Measurements from ENCODE around the gene CNTFR. TPM values are rescaled to one million over a fixed set of nuclear protein-coding genes. Genes with fewer than 3 reads are reported as not detected.

The CNTFR gene
- total RNA-seq, 4 donors from 2014 or later: 0.29 to 4.6 (median 0.40) TPM; not detected in 1

DNA sequence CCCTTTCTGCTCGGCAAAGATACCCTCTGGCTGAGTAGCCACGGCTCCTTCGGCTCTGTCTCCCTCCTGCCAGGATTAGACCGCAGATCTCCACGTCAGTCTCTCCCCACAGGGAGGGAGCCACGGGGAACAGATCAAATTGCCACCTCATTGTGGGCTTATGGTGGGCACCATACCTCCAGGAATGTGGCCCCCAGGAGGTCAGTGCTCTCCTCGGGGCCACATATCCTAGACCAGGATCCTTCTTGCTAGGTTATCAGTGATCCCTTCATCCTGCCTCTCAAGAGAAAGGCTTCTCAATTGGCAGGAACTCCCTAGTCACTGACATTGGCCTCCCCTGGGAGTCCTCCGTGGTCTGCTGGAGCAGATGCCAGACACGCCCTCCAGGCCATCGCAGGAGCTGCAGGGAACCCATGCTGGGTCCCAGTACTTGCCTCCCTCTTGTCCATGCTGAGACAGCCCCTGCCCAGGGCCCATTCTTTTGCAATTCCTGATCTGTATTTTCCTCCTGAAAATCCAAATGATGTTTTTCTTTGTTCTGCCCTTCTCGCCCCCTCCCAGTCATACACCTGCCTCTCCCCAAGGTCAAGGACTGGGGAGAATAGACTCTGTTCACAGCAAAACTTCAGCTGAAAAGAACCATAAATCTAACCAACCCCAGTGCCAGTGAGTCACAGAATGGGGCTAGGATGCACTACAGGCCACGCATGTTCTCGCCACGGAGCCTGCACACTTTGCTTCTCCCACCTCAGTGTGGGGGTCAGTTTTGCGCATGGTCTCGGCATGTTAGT lies 35.1 kb downstream of the CNTFR start:
- no peaks in the 10 kb centered on the region for H3K9me3 ChIP-seq
- intact Hi-C loops (cut with DNase I): no loop called here
- DNase-seq: no peak
- H3K4me1 ChIP-seq: peaks cover 0 to 12% (median 0%) of the 10 kb centered on the region in 3 donors
- H3K27me3 ChIP-seq: peaks cover 0 to 40% (median under 1%) of the 10 kb centered on the region in 4 donors
- no peak overlapping the region for H3K27ac ChIP-seq
- 51 to 66% methylated on average over 6 to 14 of the region's 16 CpGs for WGBS, 2 donors
- H3K36me3 ChIP-seq: no peaks in the 10 kb centered on the region
- H3K4me3 ChIP-seq: no peak overlapping the region
- no peak for TF ChIP-seq POLR2A (IDR thresholded peaks at IDR 0.05)
- TF ChIP-seq, protein P1, sequence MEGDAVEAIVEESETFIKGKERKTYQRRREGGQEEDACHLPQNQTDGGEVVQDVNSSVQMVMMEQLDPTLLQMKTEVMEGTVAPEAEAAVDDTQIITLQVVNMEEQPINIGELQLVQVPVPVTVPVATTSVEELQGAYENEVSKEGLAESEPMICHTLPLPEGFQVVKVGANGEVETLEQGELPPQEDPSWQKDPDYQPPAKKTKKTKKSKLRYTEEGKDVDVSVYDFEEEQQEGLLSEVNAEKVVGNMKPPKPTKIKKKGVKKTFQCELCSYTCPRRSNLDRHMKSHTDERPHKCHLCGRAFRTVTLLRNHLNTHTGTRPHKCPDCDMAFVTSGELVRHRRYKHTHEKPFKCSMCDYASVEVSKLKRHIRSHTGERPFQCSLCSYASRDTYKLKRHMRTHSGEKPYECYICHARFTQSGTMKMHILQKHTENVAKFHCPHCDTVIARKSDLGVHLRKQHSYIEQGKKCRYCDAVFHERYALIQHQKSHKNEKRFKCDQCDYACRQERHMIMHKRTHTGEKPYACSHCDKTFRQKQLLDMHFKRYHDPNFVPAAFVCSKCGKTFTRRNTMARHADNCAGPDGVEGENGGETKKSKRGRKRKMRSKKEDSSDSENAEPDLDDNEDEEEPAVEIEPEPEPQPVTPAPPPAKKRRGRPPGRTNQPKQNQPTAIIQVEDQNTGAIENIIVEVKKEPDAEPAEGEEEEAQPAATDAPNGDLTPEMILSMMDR (IDR thresholded peaks at IDR 0.05): no peak

DNA sequence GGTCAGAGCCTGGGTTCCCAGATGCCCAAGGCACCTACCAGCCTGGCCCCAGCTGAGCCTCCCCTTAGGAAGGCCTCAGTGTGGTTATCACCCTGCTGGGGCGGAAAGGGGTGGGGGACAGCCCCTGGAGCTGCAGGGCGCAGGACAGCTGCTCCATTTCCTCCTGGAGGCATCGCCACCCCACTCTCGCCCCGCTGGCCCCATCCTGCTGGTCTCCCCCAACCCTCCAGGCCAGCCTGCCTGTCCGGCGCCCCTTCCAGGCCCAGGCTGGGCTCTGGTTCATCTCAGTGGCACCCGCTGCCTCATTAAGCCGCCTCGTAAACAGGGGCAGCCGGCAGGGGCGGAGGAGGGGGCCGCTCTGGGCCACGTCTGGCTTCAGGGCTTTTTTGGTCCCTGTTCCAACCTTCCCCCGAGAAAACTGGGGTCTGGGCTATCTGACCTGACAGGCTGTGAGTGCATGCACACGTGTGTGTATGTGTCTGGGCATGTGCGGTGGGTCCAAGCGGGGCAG lies 36.0 kb downstream of the CNTFR start:
- intact Hi-C loops (cut with DNase I): no loop called here
- H3K9me3 ChIP-seq: no peaks in the 10 kb centered on the region
- H3K4me3 ChIP-seq: no peak overlapping the region
- no CpG with 5 or more reads among the region's 18 CpGs for WGBS, 2 donors
- peaks cover 0 to 32% (median 0%) of the 10 kb centered on the region in 4 donors for H3K27me3 ChIP-seq
- H3K4me1 ChIP-seq: peaks cover 0 to 6% (median 0%) of the 10 kb centered on the region in 3 donors
- H3K36me3 ChIP-seq: no peaks in the 10 kb centered on the region
- no peak for DNase-seq
- TF ChIP-seq POLR2A (IDR thresholded peaks at IDR 0.05): no peak
- TF ChIP-seq, protein P1 (IDR thresholded peaks at IDR 0.05): no peak
- no peak overlapping the region for H3K27ac ChIP-seq

DNA sequence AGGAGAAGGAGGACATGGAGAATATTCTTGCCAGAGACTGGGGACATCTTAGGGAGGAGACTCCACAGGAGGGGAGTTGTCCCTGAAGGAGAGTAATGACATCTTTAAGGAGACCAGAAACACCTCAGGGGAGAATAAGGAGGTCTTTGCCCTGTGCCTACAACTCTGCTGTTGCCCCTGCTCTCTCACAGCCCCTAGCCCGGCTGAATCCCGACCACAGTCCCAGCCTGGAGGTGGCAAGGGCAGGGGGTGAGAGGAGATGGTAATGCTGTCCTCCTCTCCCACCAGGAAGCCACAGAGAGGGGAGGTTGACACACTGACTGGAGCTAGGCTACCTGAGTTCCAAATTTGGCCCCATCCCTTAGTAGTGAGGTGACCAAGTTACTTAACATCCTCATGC lies 36.5 kb downstream of the CNTFR start:
- H3K36me3 ChIP-seq: no peaks in the 10 kb centered on the region
- intact Hi-C loops (cut with DNase I): no loop called here
- H3K9me3 ChIP-seq: no peaks in the 10 kb centered on the region
- no peak overlapping the region for H3K27ac ChIP-seq
- H3K4me1 ChIP-seq: peaks cover 0 to 8% (median 0%) of the 10 kb centered on the region in 3 donors
- TF ChIP-seq, protein P1 (IDR thresholded peaks at IDR 0.05): no peak
- no peak for TF ChIP-seq POLR2A (IDR thresholded peaks at IDR 0.05)
- 83% methylated on average over 2 of the region's 2 CpGs; no CpG with 5 or more reads in 1 of the 2 donors for WGBS, 2 donors
- H3K27me3 ChIP-seq: peaks cover 0 to 27% (median 0%) of the 10 kb centered on the region in 4 donors
- no peak overlapping the region for H3K4me3 ChIP-seq
- DNase-seq: no peak

DNA sequence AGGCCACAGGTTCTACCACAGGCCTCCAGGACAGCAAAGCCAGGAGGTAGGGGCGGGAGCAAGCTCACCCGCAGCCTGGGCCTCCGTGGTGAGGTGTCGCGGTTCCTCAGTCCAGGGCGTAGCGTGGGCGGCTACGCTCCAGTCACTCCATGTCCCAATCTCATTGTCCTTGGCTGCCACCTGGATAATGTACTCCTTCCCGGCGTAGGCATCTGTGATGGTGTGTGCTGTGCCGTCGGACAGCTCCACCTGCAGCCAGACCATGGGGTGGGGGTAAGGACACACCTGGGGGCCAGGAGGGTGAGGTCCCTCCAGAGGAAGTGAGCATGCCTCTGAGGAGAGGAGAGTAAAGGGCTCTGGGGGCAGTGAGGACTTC lies 36.9 kb downstream of the CNTFR start:
- H3K9me3 ChIP-seq: no peaks in the 10 kb centered on the region
- DNase-seq: no peak
- no peak for TF ChIP-seq POLR2A (IDR thresholded peaks at IDR 0.05)
- TF ChIP-seq, protein P1 (IDR thresholded peaks at IDR 0.05): no peak
- H3K36me3 ChIP-seq: no peaks in the 10 kb centered on the region
- H3K27me3 ChIP-seq: peaks cover 0 to 27% (median 0%) of the 10 kb centered on the region in 4 donors
- peaks cover 0 to 12% (median 0%) of the 10 kb centered on the region in 3 donors for H3K4me1 ChIP-seq
- no peak overlapping the region for H3K4me3 ChIP-seq
- intact Hi-C loops (cut with DNase I): no loop called here
- H3K27ac ChIP-seq: no peak overlapping the region
- WGBS, 2 donors: 55 to 87% methylated on average over 3 to 5 of the region's 13 CpGs
